Upper lobe of left lung (tissue), 6 donors: Measurements from ENCODE around the gene VSTM2B. TPM values are rescaled to one million over a fixed set of nuclear protein-coding genes. Genes with fewer than 3 reads are reported as not detected.

Experiments used
- ATAC-seq, 2 donors: fragments of 200-7000 bp; cut with Tn5 transposase; one replicate each; pipeline ENCODE4 v1.9.1; 2022; ENCODE audit warnings: mild to moderate bottlenecking in 2 of 2, moderate library complexity in 2 of 2; ENCODE audit not compliant: low FRiP score in 2 of 2
- DNase-seq, 2 donors: peaks; one replicate each; pipeline ENCODE4 v3.0.0-alpha.2; 2019 to 2020
- H3K27ac ChIP-seq, 4 donors: fragments of 200-600 bp; sonication (generic); one replicate each; pipeline ENCODE4 v1.5.1; 2016 to 2019
- H3K27me3 ChIP-seq, 4 donors: fragments of 200-600 bp; sonication (generic); one replicate each; pipeline ENCODE4 v1.5.1; 2017 to 2019
- H3K36me3 ChIP-seq, 4 donors: fragments of 200-600 bp; sonication (generic); one replicate each; pipeline ENCODE4 v1.5.1; 2016 to 2019
- H3K4me1 ChIP-seq, 4 donors: fragments of 200-600 bp; sonication (generic); one replicate each; pipeline ENCODE4 v1.5.1; 2018 to 2019
- H3K4me3 ChIP-seq, 4 donors: fragments of 200-600 bp; sonication (generic); one replicate each; pipeline ENCODE4 v1.5.1; 2017 to 2019; ENCODE audit warnings: mild to moderate bottlenecking in 2 of 4, moderate library complexity in 1 of 4
- H3K9me3 ChIP-seq, 4 donors: fragments of 200-600 bp; sonication (generic); one replicate each; pipeline ENCODE4 v1.5.1; 2018 to 2019
- EP300 ChIP-seq, 4 donors: sonication (generic); formaldehyde crosslinking; IDR thresholded peaks; one replicate each; pipeline ENCODE4 v1.5.1; 2017; ENCODE audit warnings: antibody characterized with exemption in 4 of 4, control low read depth in 2 of 4
- POLR2A ChIP-seq, 4 donors: fragments of 450-650 bp; IDR thresholded peaks; one replicate each; pipeline ENCODE4 v1.5.1; 2016 to 2017; ENCODE audit warnings: antibody characterized with exemption in 4 of 4, mild to moderate bottlenecking in 2 of 4
- POLR2AphosphoS5 ChIP-seq, 2 donors: sonication (generic); formaldehyde crosslinking; IDR thresholded peaks; one replicate each; pipeline ENCODE4 v1.5.1; 2017; ENCODE audit warnings: antibody characterized with exemption in 2 of 2
- WGBS, 2 donors: methylation state at CpG; one replicate each; pipeline ENCODE4 v1.1.5; 2017 to 2018; 5-methylcytosine and 5-hydroxymethylcytosine counted together
- total RNA-seq, 6 donors: library from RNA; depleted of rRNA in 4 of 6; stranded (reverse); fragments of >200 nt in 4 of 6; gene quantifications; one replicate each; pipeline versions ENCODE4 v1.1.0 to v1.2.1, GENCODE V29; 2016 to 2021
- TF ChIP-seq, protein P1 (sequence below), 6 experiments: fragments of 450-650 bp in 4 of 6; fragments of 200-600 bp in 2 of 6; sonication (generic) in 2 of 6; IDR thresholded peaks; one replicate each; pipeline ENCODE4 v1.5.1; 2016 to 2019; ENCODE audit warnings: antibody characterized with exemption in 6 of 6
- donor health status: DM: no; HTN: no; CAD: no; lungs with moderate emphysema.
- donor health status: DM: no; HTN: yes; CAD: no; lungs with severe emphysema.

VSTM2B gene
- total RNA-seq, 6 donors from 2014 or later = not detected

DNA sequence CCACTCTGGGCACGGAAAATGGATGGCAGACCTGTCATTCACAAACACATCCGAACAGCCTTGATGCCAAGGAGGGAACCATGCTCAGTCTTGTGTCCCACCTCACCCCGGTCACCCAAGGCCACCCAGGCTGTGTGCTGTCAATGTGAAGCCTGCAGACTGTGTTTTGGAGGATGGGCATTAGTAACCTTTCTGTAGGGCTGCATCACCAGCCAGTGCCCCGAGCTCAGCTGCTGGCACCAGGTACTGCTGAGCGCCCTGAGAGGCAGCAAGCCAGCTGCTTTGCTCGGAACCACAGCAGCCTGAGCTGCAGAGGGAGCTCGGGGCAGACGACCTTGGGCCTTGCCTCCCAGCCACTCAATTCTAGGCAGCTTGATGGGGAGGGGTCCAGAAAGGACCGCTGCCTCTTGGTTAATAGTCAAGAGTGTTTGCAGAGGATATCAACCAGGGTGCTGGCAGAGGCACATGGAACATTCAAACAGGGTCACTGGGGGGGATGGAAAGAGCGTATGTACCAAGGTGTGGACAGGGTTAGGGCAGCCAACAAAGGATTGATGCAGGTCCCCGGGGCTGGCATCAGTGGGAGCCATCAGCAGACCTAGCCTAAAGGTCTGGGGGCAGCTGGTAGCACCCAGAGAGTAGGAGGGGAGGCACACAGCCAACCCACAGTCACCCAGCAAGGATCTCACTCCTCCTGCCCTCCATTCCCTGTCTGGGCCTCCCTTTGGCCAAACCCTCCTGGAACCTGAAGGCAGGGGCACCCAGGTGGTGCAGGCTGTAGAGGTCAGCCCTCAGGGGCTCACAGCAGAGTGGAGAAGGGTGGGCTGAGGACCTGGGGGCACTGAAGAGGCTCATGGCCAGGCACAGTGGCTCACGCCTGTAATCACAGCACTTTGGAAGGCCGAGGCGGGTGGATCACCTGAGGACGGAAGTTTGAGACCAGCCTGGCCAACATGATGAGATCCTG lies 8.1 kb downstream of the VSTM2B start:
- H3K4me3 ChIP-seq = no peak overlapping the region
- ATAC-seq = no peak
- 69 to 88% methylated on average over 5 to 15 of the region's 15 CpGs for WGBS, 2 donors
- peak; percentile 11 to 32 for DNase-seq
- H3K4me1 ChIP-seq = peaks cover under 1 to 15% (median 3%) of the 10 kb centered on the region in 4 donors
- peaks cover 0 to 25% (median 11%) of the 10 kb centered on the region in 4 donors for H3K27me3 ChIP-seq
- no peaks in the 10 kb centered on the region for H3K36me3 ChIP-seq
- TF ChIP-seq EP300 (IDR thresholded peaks at IDR 0.05) (no peak), POLR2AphosphoS5 (IDR thresholded peaks at IDR 0.05) (no peak), POLR2A (IDR thresholded peaks at IDR 0.05) (no peak)
- TF ChIP-seq, protein P1, sequence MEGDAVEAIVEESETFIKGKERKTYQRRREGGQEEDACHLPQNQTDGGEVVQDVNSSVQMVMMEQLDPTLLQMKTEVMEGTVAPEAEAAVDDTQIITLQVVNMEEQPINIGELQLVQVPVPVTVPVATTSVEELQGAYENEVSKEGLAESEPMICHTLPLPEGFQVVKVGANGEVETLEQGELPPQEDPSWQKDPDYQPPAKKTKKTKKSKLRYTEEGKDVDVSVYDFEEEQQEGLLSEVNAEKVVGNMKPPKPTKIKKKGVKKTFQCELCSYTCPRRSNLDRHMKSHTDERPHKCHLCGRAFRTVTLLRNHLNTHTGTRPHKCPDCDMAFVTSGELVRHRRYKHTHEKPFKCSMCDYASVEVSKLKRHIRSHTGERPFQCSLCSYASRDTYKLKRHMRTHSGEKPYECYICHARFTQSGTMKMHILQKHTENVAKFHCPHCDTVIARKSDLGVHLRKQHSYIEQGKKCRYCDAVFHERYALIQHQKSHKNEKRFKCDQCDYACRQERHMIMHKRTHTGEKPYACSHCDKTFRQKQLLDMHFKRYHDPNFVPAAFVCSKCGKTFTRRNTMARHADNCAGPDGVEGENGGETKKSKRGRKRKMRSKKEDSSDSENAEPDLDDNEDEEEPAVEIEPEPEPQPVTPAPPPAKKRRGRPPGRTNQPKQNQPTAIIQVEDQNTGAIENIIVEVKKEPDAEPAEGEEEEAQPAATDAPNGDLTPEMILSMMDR (IDR thresholded peaks at IDR 0.05) = no peak
- H3K27ac ChIP-seq = no peak overlapping the region
- no peaks in the 10 kb centered on the region for H3K9me3 ChIP-seq

DNA sequence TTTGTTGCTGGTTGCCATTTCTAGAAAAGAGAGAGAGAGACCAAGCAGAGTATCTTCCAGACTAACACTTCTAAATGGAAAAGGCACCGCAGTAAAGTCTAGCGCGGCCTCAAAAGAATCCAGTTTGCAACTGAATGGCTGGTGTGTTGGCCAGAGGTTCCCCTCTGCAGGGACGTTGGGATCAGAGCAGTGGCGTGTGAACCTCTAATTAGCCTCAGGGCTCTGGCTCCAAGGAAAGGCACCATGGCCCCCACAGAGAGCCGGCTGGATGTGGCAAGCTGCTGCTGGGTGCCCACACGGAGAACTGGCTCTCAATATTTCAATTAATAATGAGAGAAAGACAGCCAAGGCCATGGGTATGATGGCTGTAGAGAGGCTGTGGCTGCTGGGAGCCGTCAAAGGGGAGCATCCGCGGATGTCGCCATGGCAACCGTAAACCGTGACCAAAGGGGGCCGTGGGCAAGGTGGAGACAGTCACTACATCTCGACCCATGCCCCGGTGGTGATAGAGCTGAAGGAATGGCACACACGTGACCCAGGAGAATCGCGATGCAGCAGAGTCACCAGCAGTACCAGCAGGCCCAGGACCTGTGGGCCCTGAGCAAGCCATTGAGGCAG lies 9.5 kb downstream of the VSTM2B start:
- H3K4me3 ChIP-seq = no peak overlapping the region
- 39 to 58% methylated on average over 19 of the region's 19 CpGs for WGBS, 2 donors
- peak in 1 of 2 donors; percentile 17 for DNase-seq
- no peak overlapping the region for H3K27ac ChIP-seq
- H3K9me3 ChIP-seq = no peaks in the 10 kb centered on the region
- no peaks in the 10 kb centered on the region for H3K36me3 ChIP-seq
- no peak for ATAC-seq
- peaks cover 0 to under 1% (median 0%) of the 10 kb centered on the region in 4 donors for H3K4me1 ChIP-seq
- TF ChIP-seq, protein P1 (IDR thresholded peaks at IDR 0.05) = no peak
- no peak for TF ChIP-seq POLR2A (IDR thresholded peaks at IDR 0.05)
- TF ChIP-seq EP300 (IDR thresholded peaks at IDR 0.05) = no peak
- no peak for TF ChIP-seq POLR2AphosphoS5 (IDR thresholded peaks at IDR 0.05)
- peaks cover 0 to 10% (median 4%) of the 10 kb centered on the region in 4 donors for H3K27me3 ChIP-seq

DNA sequence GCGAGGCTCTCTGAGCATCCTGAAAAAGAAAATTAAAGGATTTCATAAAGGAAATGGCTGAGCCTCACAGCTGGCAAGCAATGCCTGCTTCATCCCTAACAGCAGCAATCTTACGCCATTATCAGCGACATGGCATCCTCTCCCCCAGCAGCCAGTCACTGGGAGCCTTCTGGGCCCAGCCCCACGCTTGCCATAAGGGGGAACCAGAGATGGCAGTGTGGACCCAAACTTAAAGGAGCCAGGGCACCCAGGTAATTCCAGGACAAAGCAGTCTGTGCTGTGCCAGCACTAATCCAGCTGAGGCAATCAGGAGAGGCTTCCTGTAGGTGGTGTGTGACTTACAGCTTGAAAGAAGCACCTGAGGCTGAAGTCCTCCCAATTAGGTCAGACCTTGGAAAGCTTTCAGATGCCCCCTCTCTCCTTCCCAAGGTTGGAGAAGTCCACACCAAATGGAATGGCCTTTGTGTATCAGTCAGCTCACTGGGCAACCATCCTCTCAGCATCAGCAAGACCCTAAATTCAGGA lies 10.3 kb downstream of the VSTM2B start:
- no peak for TF ChIP-seq EP300 (IDR thresholded peaks at IDR 0.05)
- no peak for TF ChIP-seq POLR2A (IDR thresholded peaks at IDR 0.05)
- TF ChIP-seq, protein P1 (IDR thresholded peaks at IDR 0.05) = no peak
- TF ChIP-seq POLR2AphosphoS5 (IDR thresholded peaks at IDR 0.05) = no peak
- Histone ChIP-seq H3K4me3 (no peak overlapping the region), H3K27ac (no peak overlapping the region), H3K9me3 (no peaks in the 10 kb centered on the region), H3K4me1 (no peaks in the 10 kb centered on the region), H3K36me3 (no peaks in the 10 kb centered on the region), H3K27me3 (peaks cover 0 to 5% (median 2%) of the 10 kb centered on the region in 4 donors)
- peak in 1 of 2 donors; percentile 5 for DNase-seq
- ATAC-seq = no peak
- WGBS, 2 donors = 72 to 73% methylated on average over 4 of the region's 4 CpGs

DNA sequence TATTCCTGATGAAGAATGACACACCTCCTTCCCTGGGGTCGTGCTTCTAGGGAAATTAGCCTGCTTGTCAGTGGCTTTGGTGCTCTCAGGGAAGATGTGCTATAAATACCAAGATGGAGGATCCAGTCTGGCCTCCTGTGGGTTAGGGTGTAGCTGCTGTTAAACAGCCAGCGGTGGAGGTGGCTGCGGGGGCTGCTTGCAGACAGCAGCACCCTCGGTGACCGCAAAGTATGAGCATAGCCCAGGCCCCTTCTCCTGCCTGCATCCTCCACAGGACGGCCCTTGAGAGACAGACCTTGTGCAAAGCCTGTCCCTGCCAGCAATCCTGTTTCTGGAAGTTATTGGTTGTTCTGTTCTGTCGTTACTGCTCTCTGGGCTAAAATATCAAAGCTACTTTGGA lies 11.4 kb downstream of the VSTM2B start:
- no peak for ATAC-seq
- TF ChIP-seq EP300 (IDR thresholded peaks at IDR 0.05) (no peak), POLR2AphosphoS5 (IDR thresholded peaks at IDR 0.05) (no peak), POLR2A (IDR thresholded peaks at IDR 0.05) (no peak)
- TF ChIP-seq, protein P1 (IDR thresholded peaks at IDR 0.05) = no peak
- Histone ChIP-seq H3K9me3 (no peaks in the 10 kb centered on the region), H3K4me1 (no peaks in the 10 kb centered on the region), H3K27me3 (no peaks in the 10 kb centered on the region), H3K27ac (no peak overlapping the region), H3K4me3 (no peak overlapping the region), H3K36me3 (no peaks in the 10 kb centered on the region)
- peak in 1 of 2 donors; percentile 15 for DNase-seq
- 63 to 73% methylated on average over 7 of the region's 7 CpGs for WGBS, 2 donors
